Amniotic stem cell (primary cell): ENCODE data around the gene ARVCF.
A peak's percentile ranks its signal among the peaks of the same experiment; 100 is the strongest.

Experiments
- DNase-seq: peaks from one replicate; lab custom pipeline; 2025; lab: John Stamatoyannopoulos, UW

The ARVCF gene

GRCh38 chr22:20029550-20030225 lies 13.1 kb upstream of the ARVCF start:
- no peak for DNase-seq

- DNase-seq = no peak
These were observed 12.4 kb upstream of the ARVCF start for GRCh38 chr22:20028855-20029549.

- no peak for DNase-seq
These were observed 11.6 kb upstream of the ARVCF start for GRCh38 chr22:20027966-20028854.

- no peak for DNase-seq
These were observed 10.5 kb upstream of the ARVCF start for GRCh38 chr22:20026996-20027601.

- no peak for DNase-seq
These were observed 9.7 kb upstream of the ARVCF start for GRCh38 chr22:20026204-20026908.

- DNase-seq = no peak
These were observed 9.0 kb upstream of the ARVCF start for GRCh38 chr22:20025401-20026203.

GRCh38 chr22:20024650-20025397 lies 8.2 kb upstream of the ARVCF start:
- no peak for DNase-seq

- no peak for DNase-seq
These were observed 7.6 kb upstream of the ARVCF start for GRCh38 chr22:20024225-20024624.

GRCh38 chr22:20022978-20023613 lies 6.5 kb upstream of the ARVCF start:
- DNase-seq = no peak

GRCh38 chr22:20022231-20022977 lies 5.8 kb upstream of the ARVCF start:
- DNase-seq = no peak

GRCh38 chr22:20021196-20022181 lies 4.9 kb upstream of the ARVCF start:
- no peak for DNase-seq

GRCh38 chr22:20020533-20021195 lies 4.0 kb upstream of the ARVCF start, which contains the start of gene TANGO2:
TANGO2 (plus strand) TSS chr22:20021110; CDS start chr22:20036799, 15,689 bp downstream.
- peak; percentile 84 for DNase-seq

- no peak for DNase-seq
These were observed 3.3 kb upstream of the ARVCF start for GRCh38 chr22:20019661-20020532.

- DNase-seq = no peak
These were observed 1.4 kb upstream of the ARVCF start for GRCh38 chr22:20018001-20018400.

- DNase-seq = no peak
These were observed 967 bp upstream of the ARVCF start for GRCh38 chr22:20017622-20017958.
